Ishikawa (cell line): ENCODE measurements around the gene MYO7A.

Experiments
- CEBPB ChIP-seq: IDR thresholded peaks from 2 replicates; pipeline ENCODE4 v1.6.1; 2012
- CREB1 ChIP-seq: IDR thresholded peaks from 2 replicates; pipeline ENCODE4 v1.6.1; 2012; ENCODE audit warnings: low read depth
- EGR1 ChIP-seq: IDR thresholded peaks from 2 replicates; pipeline ENCODE4 v1.6.1; 2012
- EP300 ChIP-seq: IDR thresholded peaks from 2 replicates; pipeline ENCODE4 v1.6.1; 2012; ENCODE audit warnings: borderline replicate concordance
- FOXM1 ChIP-seq: IDR thresholded peaks from 2 replicates; pipeline ENCODE4 v1.6.1; 2012; ENCODE audit warnings: low read depth, borderline replicate concordance
- NFIC ChIP-seq: IDR thresholded peaks from 2 replicates; pipeline ENCODE4 v1.6.1; 2012
- TAF1 ChIP-seq: IDR thresholded peaks from 2 replicates; pipeline ENCODE4 v1.6.1; 2012; ENCODE audit warnings: low read depth, mild to moderate bottlenecking
- TCF12 ChIP-seq: IDR thresholded peaks from 2 replicates; pipeline ENCODE4 v1.6.1; 2012; ENCODE audit warnings: low read depth
- TEAD4 ChIP-seq: IDR thresholded peaks from 2 replicates; pipeline ENCODE4 v1.6.1; 2012
- YY1 ChIP-seq: IDR thresholded peaks from 2 replicates; pipeline ENCODE4 v1.6.1; 2012; ENCODE audit warnings: low read depth
- ZBTB7A ChIP-seq: IDR thresholded peaks from 2 replicates; pipeline ENCODE4 v1.6.1; 2012; ENCODE audit warnings: low read depth
- TF ChIP-seq, protein P1 (sequence below): IDR thresholded peaks from 2 replicates; pipeline ENCODE4 v1.6.1; 2012; ENCODE audit warnings: low read depth, mild to moderate bottlenecking
- TF ChIP-seq, protein P2 (sequence below): IDR thresholded peaks from 2 replicates; pipeline ENCODE4 v1.6.1; 2012
- TF ChIP-seq, protein P3 (sequence below): IDR thresholded peaks from 2 replicates; pipeline ENCODE4 v1.6.1; 2012

The MYO7A gene

DNA sequence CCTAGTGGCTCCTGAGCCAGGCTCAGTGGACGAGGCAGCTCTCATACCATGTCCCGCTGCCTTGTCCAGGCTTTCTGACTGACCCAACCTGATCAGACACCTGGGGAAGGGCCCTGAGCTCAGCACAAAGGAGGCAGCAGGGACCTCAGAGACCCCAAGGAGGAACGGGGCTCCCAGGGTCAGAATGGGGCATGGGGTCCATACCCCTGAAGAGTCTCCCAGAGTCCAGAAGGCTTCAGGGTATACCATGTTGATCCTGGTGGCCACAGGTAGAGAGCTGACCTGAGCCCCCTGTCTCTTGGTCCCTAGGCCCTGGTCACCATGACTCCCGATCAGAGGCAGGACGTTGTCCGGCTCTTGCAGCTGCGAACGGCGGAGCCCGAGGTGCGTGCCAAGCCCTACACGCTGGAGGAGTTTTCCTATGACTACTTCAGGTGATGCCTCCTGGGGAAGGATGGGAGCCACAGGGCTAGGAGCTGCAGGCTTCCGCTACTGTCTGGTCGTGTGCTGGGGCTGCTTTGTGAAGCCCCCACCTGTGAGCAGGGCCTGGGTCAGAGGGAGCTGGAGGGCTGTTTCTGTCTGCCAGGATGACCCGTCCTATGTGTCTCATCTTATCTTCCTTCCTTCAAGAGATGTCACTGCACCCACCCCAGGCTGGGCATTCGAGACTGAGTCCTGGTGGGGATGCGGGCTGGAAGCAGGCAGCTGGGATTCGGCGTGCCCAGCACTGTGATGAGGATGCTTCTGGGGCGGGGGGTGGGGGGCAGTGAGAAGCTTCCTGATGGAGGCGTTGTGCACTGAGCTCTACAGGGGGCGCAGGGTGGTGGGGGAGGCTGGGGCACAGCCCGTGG lies 74.2 kb downstream of the MYO7A start:
- no peak for TF ChIP-seq TCF12
- TF ChIP-seq CEBPB = no peak
- TF ChIP-seq CREB1 = no peak
- TF ChIP-seq TEAD4 = no peak
- TF ChIP-seq ZBTB7A = no peak
- no peak for TF ChIP-seq NFIC
- TF ChIP-seq, protein P1, sequence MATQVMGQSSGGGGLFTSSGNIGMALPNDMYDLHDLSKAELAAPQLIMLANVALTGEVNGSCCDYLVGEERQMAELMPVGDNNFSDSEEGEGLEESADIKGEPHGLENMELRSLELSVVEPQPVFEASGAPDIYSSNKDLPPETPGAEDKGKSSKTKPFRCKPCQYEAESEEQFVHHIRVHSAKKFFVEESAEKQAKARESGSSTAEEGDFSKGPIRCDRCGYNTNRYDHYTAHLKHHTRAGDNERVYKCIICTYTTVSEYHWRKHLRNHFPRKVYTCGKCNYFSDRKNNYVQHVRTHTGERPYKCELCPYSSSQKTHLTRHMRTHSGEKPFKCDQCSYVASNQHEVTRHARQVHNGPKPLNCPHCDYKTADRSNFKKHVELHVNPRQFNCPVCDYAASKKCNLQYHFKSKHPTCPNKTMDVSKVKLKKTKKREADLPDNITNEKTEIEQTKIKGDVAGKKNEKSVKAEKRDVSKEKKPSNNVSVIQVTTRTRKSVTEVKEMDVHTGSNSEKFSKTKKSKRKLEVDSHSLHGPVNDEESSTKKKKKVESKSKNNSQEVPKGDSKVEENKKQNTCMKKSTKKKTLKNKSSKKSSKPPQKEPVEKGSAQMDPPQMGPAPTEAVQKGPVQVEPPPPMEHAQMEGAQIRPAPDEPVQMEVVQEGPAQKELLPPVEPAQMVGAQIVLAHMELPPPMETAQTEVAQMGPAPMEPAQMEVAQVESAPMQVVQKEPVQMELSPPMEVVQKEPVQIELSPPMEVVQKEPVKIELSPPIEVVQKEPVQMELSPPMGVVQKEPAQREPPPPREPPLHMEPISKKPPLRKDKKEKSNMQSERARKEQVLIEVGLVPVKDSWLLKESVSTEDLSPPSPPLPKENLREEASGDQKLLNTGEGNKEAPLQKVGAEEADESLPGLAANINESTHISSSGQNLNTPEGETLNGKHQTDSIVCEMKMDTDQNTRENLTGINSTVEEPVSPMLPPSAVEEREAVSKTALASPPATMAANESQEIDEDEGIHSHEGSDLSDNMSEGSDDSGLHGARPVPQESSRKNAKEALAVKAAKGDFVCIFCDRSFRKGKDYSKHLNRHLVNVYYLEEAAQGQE = no peak
- TF ChIP-seq YY1 = no peak
- TF ChIP-seq, protein P2, sequence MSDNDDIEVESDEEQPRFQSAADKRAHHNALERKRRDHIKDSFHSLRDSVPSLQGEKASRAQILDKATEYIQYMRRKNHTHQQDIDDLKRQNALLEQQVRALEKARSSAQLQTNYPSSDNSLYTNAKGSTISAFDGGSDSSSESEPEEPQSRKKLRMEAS = no peak

DNA sequence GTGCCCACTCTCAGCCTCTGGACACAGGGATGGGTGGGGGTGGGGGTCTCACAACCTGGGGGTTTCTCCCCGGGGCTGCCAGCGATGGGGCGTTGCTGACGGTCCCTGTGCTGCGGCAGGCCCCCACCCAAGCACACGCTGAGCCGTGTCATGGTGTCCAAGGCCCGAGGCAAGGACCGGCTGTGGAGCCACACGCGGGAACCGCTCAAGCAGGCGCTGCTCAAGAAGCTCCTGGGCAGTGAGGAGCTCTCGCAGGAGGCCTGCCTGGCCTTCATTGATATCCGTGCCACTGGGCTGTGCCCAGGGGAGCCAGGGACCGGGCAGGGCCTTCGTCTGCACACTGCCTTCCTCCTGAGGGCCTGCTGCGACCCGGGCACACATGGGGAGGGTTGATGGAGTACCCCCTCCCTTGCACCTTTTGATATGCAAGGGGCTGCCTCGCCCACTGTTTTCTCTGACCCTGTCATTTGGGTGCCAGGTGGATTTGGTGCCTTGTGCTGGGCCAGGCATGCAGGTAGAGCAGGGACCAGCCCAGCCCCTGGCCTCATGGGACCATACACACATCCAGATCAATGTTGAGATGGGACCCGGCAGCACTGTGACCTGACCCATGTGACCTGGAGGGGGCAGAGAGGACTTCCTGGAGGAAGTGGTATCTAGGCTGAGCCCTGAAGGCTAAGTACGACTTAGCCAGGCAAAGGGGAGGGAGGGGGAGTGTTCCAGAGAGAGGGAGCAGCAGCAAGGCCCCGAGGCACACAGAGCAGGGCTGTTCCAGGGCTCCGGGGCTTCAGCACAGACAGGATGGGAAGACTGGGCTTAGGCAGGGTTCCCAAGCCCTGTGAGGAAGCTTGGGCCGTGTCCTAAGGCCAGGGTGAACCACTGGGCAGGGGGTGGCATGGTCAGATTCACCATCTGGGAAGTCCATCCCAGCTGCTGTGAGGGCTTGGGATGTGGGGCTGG lies 75.2 kb downstream of the MYO7A start:
- TF ChIP-seq YY1 (no peak), CREB1 (no peak), EGR1 (no peak), ZBTB7A (no peak), FOXM1 (no peak)
- TF ChIP-seq, protein P1 = no peak
- TF ChIP-seq, protein P3, sequence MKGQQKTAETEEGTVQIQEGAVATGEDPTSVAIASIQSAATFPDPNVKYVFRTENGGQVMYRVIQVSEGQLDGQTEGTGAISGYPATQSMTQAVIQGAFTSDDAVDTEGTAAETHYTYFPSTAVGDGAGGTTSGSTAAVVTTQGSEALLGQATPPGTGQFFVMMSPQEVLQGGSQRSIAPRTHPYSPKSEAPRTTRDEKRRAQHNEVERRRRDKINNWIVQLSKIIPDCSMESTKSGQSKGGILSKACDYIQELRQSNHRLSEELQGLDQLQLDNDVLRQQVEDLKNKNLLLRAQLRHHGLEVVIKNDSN = no peak
- TF ChIP-seq, protein P2 = no peak

DNA sequence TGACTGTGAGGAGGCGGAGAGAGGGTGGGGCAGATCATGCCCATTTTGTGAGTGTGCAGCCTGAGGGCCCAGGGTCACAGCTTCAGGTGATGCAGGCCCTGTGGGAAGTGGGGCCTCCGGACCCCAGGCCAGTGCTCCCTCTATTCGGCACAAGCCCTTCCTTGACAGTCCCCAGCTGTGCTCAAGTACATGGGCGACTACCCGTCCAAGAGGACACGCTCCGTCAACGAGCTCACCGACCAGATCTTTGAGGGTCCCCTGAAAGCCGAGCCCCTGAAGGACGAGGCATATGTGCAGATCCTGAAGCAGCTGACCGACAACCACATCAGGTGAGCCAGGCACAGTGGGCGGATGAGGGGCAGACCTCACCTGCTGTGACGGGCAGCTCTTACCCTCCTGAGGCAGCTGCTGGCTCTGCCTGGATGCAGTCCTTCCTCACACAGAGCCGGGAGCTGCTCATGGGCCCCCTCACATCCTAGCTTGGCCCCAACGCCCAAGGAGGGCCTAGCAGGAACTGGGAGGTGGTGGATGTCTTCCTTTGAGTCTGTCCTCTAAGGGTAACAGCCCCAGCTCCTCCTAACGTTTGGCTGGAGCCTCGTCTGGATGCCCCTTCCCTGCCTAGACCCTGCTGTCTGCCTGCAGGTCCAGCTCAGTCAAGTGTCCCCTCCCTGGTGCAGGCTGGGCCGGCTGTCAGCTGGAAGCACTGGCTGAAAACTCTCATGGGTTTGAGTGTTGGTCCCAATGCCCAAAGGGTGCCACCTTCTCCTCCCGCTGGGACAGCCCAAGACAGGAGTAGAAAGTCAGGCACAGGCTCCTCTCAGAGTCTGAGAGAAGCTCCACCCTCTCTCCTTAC lies 76.1 kb downstream of the MYO7A start:
- no peak for TF ChIP-seq YY1
- TF ChIP-seq EP300 = no peak
- no peak for TF ChIP-seq TAF1
- no peak for TF ChIP-seq EGR1
- TF ChIP-seq, protein P2 = no peak

DNA sequence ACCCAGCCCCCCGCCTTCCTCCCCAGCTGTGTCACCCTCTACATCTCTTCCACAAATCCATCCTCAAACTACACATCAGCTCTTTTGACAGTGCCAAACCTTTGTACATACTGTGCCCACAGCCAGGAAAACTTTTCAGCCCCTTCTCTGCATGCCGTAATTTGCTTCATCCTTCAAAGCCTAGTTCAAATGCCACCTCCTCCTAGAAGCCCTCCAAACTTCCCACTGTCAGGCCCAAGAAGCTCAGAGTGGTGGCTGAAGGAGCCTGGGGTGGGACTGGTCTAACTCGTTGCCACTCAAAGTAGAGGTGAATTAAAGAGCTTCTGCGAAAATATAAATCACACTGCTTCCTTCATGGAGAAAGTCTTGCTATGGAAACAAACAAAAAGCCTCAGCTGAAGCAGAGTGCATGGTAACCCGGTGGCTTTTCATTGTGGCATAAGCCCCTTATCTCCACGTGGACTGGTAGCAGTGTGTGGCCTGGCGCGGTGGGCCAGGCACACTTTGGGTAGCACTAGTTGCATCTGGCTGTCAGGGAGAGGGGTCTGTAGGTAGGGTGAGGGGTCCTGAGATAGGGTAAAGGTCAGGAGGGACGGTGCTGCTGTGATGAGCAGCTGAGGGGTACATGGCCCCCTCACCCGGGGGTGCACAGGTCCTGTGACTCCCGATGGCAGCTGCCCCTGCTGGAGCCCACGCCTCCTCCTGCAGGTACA lies 76.9 kb downstream of the MYO7A start:
- no peak for TF ChIP-seq YY1
- TF ChIP-seq TCF12 = no peak
- TF ChIP-seq NFIC = no peak
- TF ChIP-seq EGR1 = no peak
- TF ChIP-seq, protein P2 = no peak
- TF ChIP-seq, protein P3 = no peak
- TF ChIP-seq TAF1 = no peak
- TF ChIP-seq EP300 = no peak
- no peak for TF ChIP-seq FOXM1
- TF ChIP-seq CREB1 = no peak
- no peak for TF ChIP-seq CEBPB
- no peak for TF ChIP-seq ZBTB7A
- no peak for TF ChIP-seq TEAD4
